HepG2 (cell line): Measurements from ENCODE around the gene PEX11B. TPM values are rescaled to one million over a fixed set of nuclear protein-coding genes. Genes with fewer than 3 reads are reported as not detected.

Experiments
- AGO1 ChIP-seq: fragments of 200-400 bp; formaldehyde crosslinking; IDR thresholded peaks from 2 replicates; pipeline ENCODE4 v1.6.1; 2017; ENCODE audit warnings: mild to moderate bottlenecking, low read depth, low read length, moderate library complexity; ENCODE audit not compliant: poor library complexity, severe bottlenecking
- ATF5 ChIP-seq: sonication (generic); formaldehyde crosslinking; IDR thresholded peaks from 2 replicates; pipeline ENCODE4 v1.4.0; 2020; ENCODE audit warnings: mild to moderate bottlenecking, low read depth, missing genetic modification reagents
- BRF2 ChIP-seq: sonication (generic); formaldehyde crosslinking; IDR thresholded peaks from 2 replicates; pipeline ENCODE4 v1.8.1; 2022; ENCODE audit warnings: mild to moderate bottlenecking, missing genetic modification reagents
- DDIT3 ChIP-seq: sonication (generic); formaldehyde crosslinking; IDR thresholded peaks from 2 replicates; pipeline ENCODE4 v1.4.0; 2020; ENCODE audit warnings: mild to moderate bottlenecking, missing genetic modification reagents
- ETS1 ChIP-seq: sonication (generic); formaldehyde crosslinking; IDR thresholded peaks from 2 replicates; pipeline ENCODE4 v1.4.0; 2020; ENCODE audit warnings: missing genetic modification reagents
- FLYWCH1 ChIP-seq: sonication (generic); formaldehyde crosslinking; IDR thresholded peaks from 2 replicates; pipeline ENCODE4 v1.8.1; 2023; ENCODE audit warnings: mild to moderate bottlenecking, missing genetic modification reagents
- FOXK2 ChIP-seq: fragments of 450-650 bp; IDR thresholded peaks from 2 replicates; pipeline ENCODE4 v1.6.1; 2016
- GATAD1 ChIP-seq: IDR thresholded peaks from 2 replicates; pipeline ENCODE4 v1.6.1; 2016; ENCODE audit warnings: missing genetic modification reagents, missing compliant biosample characterization
- HDAC1 ChIP-seq: sonication (generic); formaldehyde crosslinking; IDR thresholded peaks from 2 replicates; pipeline ENCODE4 v1.5.1; 2020; ENCODE audit warnings: mild to moderate bottlenecking, missing genetic modification reagents
- HMG20A ChIP-seq: IDR thresholded peaks from 2 replicates; pipeline ENCODE4 v1.6.1; 2016; ENCODE audit warnings: borderline replicate concordance
- IRF2 ChIP-seq: IDR thresholded peaks from 2 replicates; pipeline ENCODE4 v1.6.1; 2018; ENCODE audit warnings: missing genetic modification reagents, missing compliant biosample characterization
- MED8 ChIP-seq: sonication (generic); formaldehyde crosslinking; IDR thresholded peaks from 2 replicates; pipeline ENCODE4 v1.8.1; 2023; ENCODE audit warnings: mild to moderate bottlenecking, missing genetic modification reagents; ENCODE audit not compliant: insufficient replicate concordance
- MEF2D ChIP-seq: sonication (generic); formaldehyde crosslinking; IDR thresholded peaks from 2 replicates; pipeline ENCODE4 v1.5.1; 2020; ENCODE audit warnings: mild to moderate bottlenecking, missing genetic modification reagents
- NCOR1 ChIP-seq: fragments of 200-600 bp; sonication (generic); IDR thresholded peaks from 2 replicates; pipeline ENCODE4 v1.7.0; 2017; ENCODE audit warnings: antibody characterized with exemption, low read length, borderline replicate concordance
- NFATC3 ChIP-seq: sonication (generic); formaldehyde crosslinking; IDR thresholded peaks from 2 replicates; pipeline ENCODE4 v1.5.1; 2020; ENCODE audit warnings: mild to moderate bottlenecking, missing genetic modification reagents
- RFX5 ChIP-seq: IDR thresholded peaks from 2 replicates; pipeline ENCODE4 v1.6.1; 2011; ENCODE audit warnings: low read depth, low read length, improper control_type of control experiment
- RORA ChIP-seq: sonication (generic); formaldehyde crosslinking; IDR thresholded peaks from 2 replicates; pipeline ENCODE4 v1.5.0; 2020; ENCODE audit warnings: mild to moderate bottlenecking, missing genetic modification reagents, moderate library complexity
- SALL2 ChIP-seq: sonication (generic); formaldehyde crosslinking; IDR thresholded peaks from 2 replicates; pipeline ENCODE4 v1.8.1; 2023; ENCODE audit warnings: mild to moderate bottlenecking, missing genetic modification reagents, inconsistent platforms
- SRSF1 ChIP-seq: fragments of 200-400 bp; formaldehyde crosslinking; optimal IDR thresholded peaks from 2 replicates; pipeline ENCODE3; 2017; ENCODE audit warnings: mild to moderate bottlenecking, low read depth, low read length, moderate library complexity
- TEAD3 ChIP-seq: optimal IDR thresholded peaks from 2 replicates; pipeline ENCODE3; 2016; ENCODE audit warnings: borderline replicate concordance
- TMF1 ChIP-seq: sonication (generic); formaldehyde crosslinking; IDR thresholded peaks from 2 replicates; pipeline ENCODE4 v1.8.1; 2022; ENCODE audit warnings: low read depth, missing genetic modification reagents
- ZBTB26 ChIP-seq: IDR thresholded peaks from 2 replicates; pipeline ENCODE4 v1.6.1; 2016; ENCODE audit warnings: missing compliant biosample characterization, missing genetic modification reagents, borderline replicate concordance
- ZMAT5 ChIP-seq: sonication (generic); formaldehyde crosslinking; IDR thresholded peaks from 2 replicates; pipeline ENCODE4 v1.5.0; 2020; ENCODE audit warnings: mild to moderate bottlenecking, low read depth, missing genetic modification reagents, borderline replicate concordance
- ZNF143 ChIP-seq: sonication (generic); formaldehyde crosslinking; IDR thresholded peaks from 2 replicates; pipeline ENCODE4 v1.4.0; 2020; ENCODE audit warnings: missing genetic modification reagents
- ZNF781 ChIP-seq: sonication (generic); formaldehyde crosslinking; IDR thresholded peaks from 2 replicates; pipeline ENCODE4 v1.5.1; 2020; ENCODE audit warnings: borderline replicate concordance, mild to moderate bottlenecking, missing genetic modification reagents; ENCODE audit errors: not compliant biosample characterization
- polyA plus RNA-seq, 8 experiments: library from polyadenylated mRNA; depleted of rRNA in 3 of 8; stranded (reverse) in 7 of 8; unstranded in 1 of 8; fragments of >200 nt; fragmentation: Illumina TruSeq in 4 of 8; extraction: Trizol in 4 of 8; gene quantifications; 2 replicates each; pipeline versions ENCODE4 v1.2.1 to v1.2.3, GENCODE V29; 2011 to 2016; ENCODE audit warnings: low read depth in 4 of 8, missing spikeins in 1 of 8, mixed read lengths in 1 of 8; ENCODE audit not compliant: insufficient read depth in 1 of 8
- total RNA-seq, 5 experiments: library from RNA; depleted of rRNA; stranded (reverse); fragments of >200 nt; fragmentation: Illumina TruSeq; extraction: Trizol; gene quantifications; 2 replicates each; pipeline ENCODE4 v1.2.3, GENCODE V29; 2016; ENCODE audit warnings: low read depth in 1 of 5

The PEX11B gene
- total and polyA plus RNA-seq, 2 of the 13 experiments (the other 11 are each of a cell fraction or from before 2014, with no cell fraction given), result 21.6 to 48.4 TPM

- peak; percentile 59; the same call in 1 of the 2 replicates for TF ChIP-seq GATAD1 (CRISPR knock-in tag)
- peak; percentile 74; the same call in 1 of the 2 replicates for TF ChIP-seq ZBTB26 (CRISPR knock-in tag)
- 0 out of 2 replicates have a peak, but pooled peaks have one; percentile 7 for TF ChIP-seq RFX5
- TF ChIP-seq BRF2, result peak; percentile 34; the same call in 1 of the 2 replicates
- peak; percentile 64; the same call in 1 of the 2 replicates for TF ChIP-seq FOXK2
- peak; percentile 93 for TF ChIP-seq TEAD3 (CRISPR knock-in tag)
- peak; percentile 91 for TF ChIP-seq SALL2 (CRISPR knock-in tag)
- peak; percentile 77; the same call in 1 of the 2 replicates for TF ChIP-seq IRF2 (CRISPR knock-in tag)
- no peak; the same call in 1 of the 2 replicates for TF ChIP-seq MEF2D (CRISPR knock-in tag)
- TF ChIP-seq TMF1 (CRISPR knock-in tag), result no peak
- TF ChIP-seq ATF5 (CRISPR knock-in tag), result no peak
- no peak for TF ChIP-seq NFATC3
- no peak for TF ChIP-seq SRSF1
- TF ChIP-seq ZMAT5 (CRISPR knock-in tag), result no peak
- TF ChIP-seq DDIT3 (CRISPR knock-in tag), result no peak
- no peak for TF ChIP-seq ETS1 (CRISPR knock-in tag)
- TF ChIP-seq ZNF143 (CRISPR knock-in tag), result peak; percentile 58; the same call in 1 of the 2 replicates
- peak; percentile 76; the same call in 1 of the 2 replicates for TF ChIP-seq HMG20A (CRISPR knock-in tag)
- peak; percentile 86 for TF ChIP-seq HDAC1
- peak; percentile 20 for TF ChIP-seq ZNF781
- TF ChIP-seq FLYWCH1, result no peak
- no peak for TF ChIP-seq AGO1
- no peak for TF ChIP-seq RORA (CRISPR knock-in tag)
- peak; percentile 5; the same call in 1 of the 2 replicates for TF ChIP-seq NCOR1
- TF ChIP-seq MED8 (CRISPR knock-in tag), result no peak
Measured at GRCh38 chr1:145891587-145892485, 26.7 kb downstream of the PEX11B start (continued).
